B cell (primary cell): Measurements from ENCODE around the gene CAPN9. TPM values are rescaled to one million over a fixed set of nuclear protein-coding genes. Genes with fewer than 3 reads are reported as not detected.

Experiments used
- ATAC-seq: fragments of 200-7000 bp; cut with Tn5 transposase; one replicate; pipeline ENCODE4 v1.10.0; 2021; ENCODE audit warnings: low read depth, mild to moderate bottlenecking, moderate number of reproducible peaks, moderate library complexity
- CTCF ChIA-PET: fragments of 350-600 bp; sonication (Branson Sonifier 250); formaldehyde crosslinking; loops from one replicate; lab custom pipeline; 2021; ENCODE audit warnings: antibody characterized with exemption, inconsistent platforms; lab: Charles Lee
- POLR2A ChIA-PET: fragments of 350-600 bp; sonication (Branson Sonifier 250); formaldehyde crosslinking; loops from one replicate; lab custom pipeline; 2021; ENCODE audit warnings: antibody characterized with exemption; lab: Charles Lee
- DNase-seq: peaks from one replicate; pipeline ENCODE4 v3.0.0; 2013
- H2AFZ ChIP-seq: 2 replicates; pipeline ENCODE4 v1.6.1; 2012; ENCODE audit warnings: mild to moderate bottlenecking, low read depth, low read length; ENCODE audit not compliant: insufficient read depth, poor library complexity, severe bottlenecking
- H3K27ac ChIP-seq, 2 donors: 1 replicate in 1 of 2; 2 replicates in 1 of 2; pipeline ENCODE4 v1.5.1; 2012 to 2013; ENCODE audit warnings: low read length in 2 of 2, mild to moderate bottlenecking in 2 of 2, moderate library complexity in 1 of 2
- H3K27me3 ChIP-seq, 4 experiments: fragments of 200-600 bp in 1 of 4; sonication (generic) in 1 of 4; replicated peaks in 1 of 4; 1 replicate in 2 of 4; 2 replicates in 2 of 4; pipeline versions ENCODE4 v1.6.1 to v1.7.0; 2013 to 2016; ENCODE audit warnings: low read length in 3 of 4, mild to moderate bottlenecking in 2 of 4, mixed read lengths in 1 of 4, moderate library complexity in 1 of 4; ENCODE audit not compliant: insufficient read depth in 4 of 4, control insufficient read depth in 3 of 4; ENCODE audit errors: control extremely low read depth in 1 of 4
- H3K36me3 ChIP-seq, 2 experiments: replicated peaks in 1 of 2; 1 replicate in 1 of 2; 2 replicates in 1 of 2; pipeline versions ENCODE4 v1.6.1 to v1.7.1; 2013; ENCODE audit warnings: low read length in 1 of 2; ENCODE audit not compliant: insufficient read depth in 2 of 2, control insufficient read depth in 1 of 2; ENCODE audit errors: control extremely low read depth in 1 of 2, extremely low read depth in 1 of 2
- H3K4me1 ChIP-seq, 2 donors: fragments of 200-600 bp in 1 of 2; sonication (generic) in 1 of 2; 1 replicate in 1 of 2; 2 replicates in 1 of 2; pipeline versions ENCODE4 v1.5.1 to v1.6.1; 2013 to 2017; ENCODE audit warnings: low read length in 2 of 2; ENCODE audit not compliant: control insufficient read depth in 2 of 2, insufficient read depth in 2 of 2
- H3K4me2 ChIP-seq: replicated peaks from 2 replicates; pipeline ENCODE3; 2012; ENCODE audit warnings: mild to moderate bottlenecking, low read depth, low read length; ENCODE audit not compliant: poor library complexity, severe bottlenecking
- H3K4me3 ChIP-seq, 5 experiments: fragments of 200-600 bp in 1 of 5; sonication (generic) in 1 of 5; 1 replicate in 3 of 5; 2 replicates in 2 of 5; pipeline versions ENCODE4 v1.5.1 to v1.7.0; 2011 to 2016; ENCODE audit warnings: low read length in 4 of 5, mild to moderate bottlenecking in 4 of 5, low read depth in 2 of 5, control low read depth in 1 of 5, moderate library complexity in 1 of 5; ENCODE audit not compliant: insufficient read depth in 1 of 5; ENCODE audit errors: control extremely low read depth in 1 of 5, extremely low read depth in 1 of 5
- H3K79me2 ChIP-seq: fragments of 200-600 bp; sonication (generic); one replicate; pipeline ENCODE4 v1.6.0; 2016; ENCODE audit warnings: low read length; ENCODE audit not compliant: control insufficient read depth, insufficient read depth
- H3K9ac ChIP-seq: fragments of 200-600 bp; sonication (generic); 2 replicates; pipeline ENCODE4 v1.6.1; 2017; ENCODE audit warnings: mild to moderate bottlenecking, low read length, moderate library complexity
- H3K9me3 ChIP-seq, 3 donors: one replicate each; pipeline versions ENCODE4 v1.6.1 to v1.7.1; 2013; ENCODE audit warnings: low read length in 2 of 3; ENCODE audit not compliant: control insufficient read depth in 2 of 3, insufficient read depth in 1 of 3; ENCODE audit errors: control extremely low read depth in 1 of 3
- H4K20me1 ChIP-seq: 2 replicates; pipeline ENCODE4 v1.6.0; 2012; ENCODE audit warnings: mild to moderate bottlenecking, low read length; ENCODE audit not compliant: insufficient read depth, control insufficient read depth, poor library complexity, severe bottlenecking
- H3K27ac Mint-ChIP-seq: one replicate; pipeline ENCODE4 v1.8.0; 2021; ENCODE audit warnings: mixed read lengths
- H3K27me3 Mint-ChIP-seq: one replicate; pipeline ENCODE4 v1.8.0; 2021; ENCODE audit warnings: mixed read lengths
- H3K4me1 Mint-ChIP-seq: one replicate; pipeline ENCODE4 v1.8.0; 2021; ENCODE audit warnings: mixed read lengths
- H3K4me3 Mint-ChIP-seq: one replicate; pipeline ENCODE4 v1.8.0; 2021; ENCODE audit warnings: mixed read lengths
- H3K9me3 Mint-ChIP-seq: one replicate; pipeline ENCODE4 v1.8.0; 2022; ENCODE audit warnings: mixed read lengths; ENCODE audit not compliant: insufficient read depth
- CTCF ChIP-seq: fragments of 200-600 bp; IDR thresholded peaks from one replicate; pipeline ENCODE4 v1.8.0; 2022; ENCODE audit warnings: antibody characterized with exemption, mild to moderate bottlenecking
- EZH2 ChIP-seq: IDR thresholded peaks from 2 replicates; pipeline ENCODE4 v1.6.1; 2012; ENCODE audit warnings: borderline replicate concordance, low read depth, mild to moderate bottlenecking, moderate library complexity, low read length; ENCODE audit not compliant: insufficient read depth, poor library complexity, severe bottlenecking
- WGBS: methylation state at CpG from one replicate; pipeline ENCODE4 v1.1.5; 2013; ENCODE audit warnings: missing lambda C conversion rate; ENCODE audit not compliant: insufficient coverage; 5-methylcytosine and 5-hydroxymethylcytosine counted together
- intact Hi-C: fragments of 100-400 bp; cut with micrococcal nuclease; formaldehyde crosslinking; loops from one replicate; pipeline ENCODE4 v1.10.0; 2022
- polyA plus RNA-seq: library from polyadenylated mRNA; depleted of rRNA; stranded (reverse); fragments of >200 nt; gene quantifications from 2 replicates; pipeline ENCODE4 v1.2.3, GENCODE V29; 2012
- total RNA-seq, 2 donors: library from RNA; stranded (reverse); fragments of 120-200 nt in 1 of 2; gene quantifications; 1 replicate in 1 of 2; 2 replicates in 1 of 2; pipeline versions ENCODE4 v1.2.3 to v1.2.4, GENCODE V29; 2013 to 2022

CAPN9 gene
- total and polyA plus RNA-seq, 2 donors (not counting 1 experiment from before 2014, with no cell fraction given), result not detected

GRCh38 chr1:230750986-230751625 lies 3.9 kb downstream of the CAPN9 start:
- H3K79me2 ChIP-seq, result no peaks in the 10 kb centered on the region
- H3K36me3 ChIP-seq, result no peaks in the 10 kb centered on the region
- Mint-ChIP-seq H3K4me1 (peaks cover 23% of the 10 kb centered on the region), H3K9me3 (no peaks in the 10 kb centered on the region), H3K27ac (no peak overlapping the region), H3K27me3 (peaks cover 6% of the 10 kb centered on the region), H3K4me3 (no peak overlapping the region)
- H3K9me3 ChIP-seq, result no peaks in the 10 kb centered on the region
- DNase-seq (no peak), ATAC-seq (no peak)
- peaks cover 9 to 19% of the 10 kb centered on the region in 2 donors for H3K4me1 ChIP-seq
- peaks cover 0 to 7% (median 0%) of the 10 kb centered on the region in 4 experiments for H3K27me3 ChIP-seq
- intact Hi-C loops, result no loop called here
- H2AFZ ChIP-seq, result no peak overlapping the region
- WGBS, result 87% methylated on average over 6 of the region's 6 CpGs
- no peak overlapping the region for H3K4me2 ChIP-seq
- ChIA-PET POLR2A (no interaction called here), CTCF (no interaction called here)
- no peak overlapping the region for H3K9ac ChIP-seq
- TF ChIP-seq EZH2 (no peak), CTCF (no peak)
- H3K4me3 ChIP-seq, result no peak overlapping the region
- no peaks in the 10 kb centered on the region for H4K20me1 ChIP-seq
- H3K27ac ChIP-seq, result no peak overlapping the region

GRCh38 chr1:230752407-230752806 lies 5.2 kb downstream of the CAPN9 start:
- TF ChIP-seq CTCF, result no peak
- TF ChIP-seq EZH2, result no peak
- no peaks in the 10 kb centered on the region for H3K9me3 Mint-ChIP-seq
- Histone ChIP-seq H3K4me3 (no peak overlapping the region), H3K79me2 (no peaks in the 10 kb centered on the region), H3K27ac (no peak overlapping the region), H3K4me2 (no peak overlapping the region), H4K20me1 (no peaks in the 10 kb centered on the region), H3K36me3 (no peaks in the 10 kb centered on the region), H3K27me3 (peaks cover 0 to 7% (median 0%) of the 10 kb centered on the region in 4 experiments), H3K9me3 (no peaks in the 10 kb centered on the region), H3K4me1 (peaks cover 9 to 19% of the 10 kb centered on the region in 2 donors), H3K9ac (no peak overlapping the region), H2AFZ (no peak overlapping the region)
- no peak overlapping the region for H3K4me3 Mint-ChIP-seq
- peaks cover 13% of the 10 kb centered on the region for H3K27me3 Mint-ChIP-seq
- ChIA-PET CTCF (no interaction called here), POLR2A (no interaction called here)
- intact Hi-C loops, result no loop called here
- WGBS, result 90% methylated on average over 2 of the region's 6 CpGs
- no peak overlapping the region for H3K27ac Mint-ChIP-seq
- DNase-seq (no peak), ATAC-seq (no peak)
- H3K4me1 Mint-ChIP-seq, result peaks cover 23% of the 10 kb centered on the region
